ENCODE data around the gene PPP1R15B.

Gene PPP1R15B

GRCh38 chr1:204391629-204392028 lies 20.0 kb downstream of the PPP1R15B start:
- no peak overlapping the region for H3K4me3 ChIP-seq
- H3K27me3 ChIP-seq: no peaks in the 10 kb centered on the region
- no peaks in the 10 kb centered on the region for H3K4me1 ChIP-seq
- H4K20me1 ChIP-seq: no peaks in the 10 kb centered on the region
- H3K36me3 ChIP-seq: peaks cover 0 to 16% (median 9%) of the 10 kb centered on the region in 11 experiments; a peak in 17 of 22 replicates
- no peak overlapping the region for H3K9ac ChIP-seq
- H3K4me2 ChIP-seq: no peak overlapping the region
- H3K27ac ChIP-seq: no peak overlapping the region
- H3K9me3 ChIP-seq (replicated peaks in 1 of 11): peaks cover 0 to 10% (median 0%) of the 10 kb centered on the region in 11 experiments; a peak in 4 of 22 replicates
- TF ChIP-seq Cebpa-rat (IDR thresholded peaks at IDR 0.05): no peak

DNA sequence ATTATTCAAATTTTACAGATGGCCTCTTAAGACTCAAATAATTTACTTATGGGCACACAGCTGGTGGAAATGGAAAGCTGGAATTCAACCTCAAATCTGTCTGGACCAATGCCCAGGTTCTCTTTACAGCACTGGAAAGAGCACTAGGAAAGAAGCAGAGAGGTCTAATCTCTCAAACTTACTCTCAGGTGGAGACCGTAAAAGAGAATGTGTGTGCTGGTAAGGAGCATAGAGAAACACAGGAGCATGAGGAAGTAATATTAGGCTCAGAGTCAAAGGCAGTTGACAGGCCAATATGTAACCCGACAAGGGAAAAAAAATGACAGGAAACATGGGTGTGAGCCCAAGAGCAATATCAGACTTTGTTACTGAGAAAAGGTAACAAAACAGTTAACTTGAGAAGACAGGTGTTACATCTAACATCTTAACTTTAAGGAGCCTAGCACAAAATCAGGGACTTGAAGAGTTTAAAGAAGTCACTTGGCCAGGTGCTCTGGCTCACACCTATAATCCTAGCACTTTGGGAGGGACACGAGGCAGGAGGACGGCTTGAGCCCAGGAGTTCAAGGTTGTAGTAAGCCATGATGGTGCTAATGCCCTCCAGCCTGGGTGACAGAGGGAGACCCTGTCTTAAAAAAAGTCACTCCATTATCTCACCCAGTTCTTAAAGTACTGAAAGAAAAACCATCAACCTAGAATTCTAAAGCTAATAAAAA lies 20.7 kb downstream of the PPP1R15B start:
- Histone ChIP-seq H3K27ac (no peak overlapping the region), H3K4me2 (no peak overlapping the region), H3K36me3 (peaks cover 0 to 9% (median 2%) of the 10 kb centered on the region in 11 experiments; a peak in 15 of 22 replicates), H4K20me1 (no peaks in the 10 kb centered on the region), H3K9ac (no peak overlapping the region), H3K27me3 (no peaks in the 10 kb centered on the region), H3K4me3 (no peak overlapping the region), H3K4me1 (no peaks in the 10 kb centered on the region), H3K9me3 (replicated peaks in 1 of 11) (peaks cover 0 to 5% (median 0%) of the 10 kb centered on the region in 11 experiments; a peak in 4 of 22 replicates)
- no peak for TF ChIP-seq Cebpa-rat (IDR thresholded peaks at IDR 0.05)

DNA sequence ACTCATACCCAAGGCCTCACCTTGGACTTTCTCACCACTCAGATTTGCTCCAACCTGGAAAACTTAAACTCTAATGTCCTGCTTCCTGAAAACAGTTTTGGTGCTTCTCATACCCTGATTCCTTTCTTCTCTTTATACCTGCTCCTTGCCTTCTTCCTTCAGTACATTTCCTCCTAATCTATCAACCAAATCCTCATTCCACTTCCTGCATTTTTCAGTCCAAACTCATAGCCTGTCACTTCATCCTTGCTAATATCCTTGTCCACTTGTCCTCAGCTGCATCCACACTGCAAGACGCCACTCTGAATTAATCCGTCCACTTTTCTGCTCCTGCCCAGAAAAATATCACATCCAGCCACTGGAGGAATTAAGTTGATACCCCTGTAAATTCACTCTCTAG lies 25.9 kb downstream of the PPP1R15B start:
- H3K9ac ChIP-seq: no peak overlapping the region
- no peak overlapping the region for H3K27ac ChIP-seq
- H3K4me2 ChIP-seq: no peak overlapping the region
- H3K4me3 ChIP-seq: no peak overlapping the region
- TF ChIP-seq Cebpa-rat (IDR thresholded peaks at IDR 0.05): no peak
- H3K36me3 ChIP-seq: no peaks in the 10 kb centered on the region
- no peaks in the 10 kb centered on the region for H4K20me1 ChIP-seq
- peaks cover 8 to 17% (median 14%) of the 10 kb centered on the region in 10 experiments for H3K4me1 ChIP-seq
- 0 out of 22 replicates have a peak, but pooled peaks cover 0 to under 1% (median 0%) of the 10 kb centered on the region in 11 experiments for H3K27me3 ChIP-seq
- no peaks in the 10 kb centered on the region for H3K9me3 ChIP-seq (replicated peaks in 1 of 11)

- no peaks in the 10 kb centered on the region for H4K20me1 ChIP-seq
- peaks cover 0 to 10% (median 8%) of the 10 kb centered on the region in 11 experiments; a peak in 16 of 22 replicates for H3K27me3 ChIP-seq
- H3K4me3 ChIP-seq: no peak overlapping the region
- no peak for TF ChIP-seq Cebpa-rat (IDR thresholded peaks at IDR 0.05)
- no peak overlapping the region for H3K4me2 ChIP-seq
- no peaks in the 10 kb centered on the region for H3K36me3 ChIP-seq
- peaks cover 8 to 17% (median 14%) of the 10 kb centered on the region in 10 experiments for H3K4me1 ChIP-seq
- no peak overlapping the region for H3K9ac ChIP-seq
- H3K27ac ChIP-seq: no peak overlapping the region
- H3K9me3 ChIP-seq (replicated peaks in 1 of 11): no peaks in the 10 kb centered on the region
Measured at GRCh38 chr1:204384636-204385352, 26.8 kb downstream of the PPP1R15B start.

GRCh38 chr1:204383163-204383904 lies 28.3 kb downstream of the PPP1R15B start:
- Histone ChIP-seq H3K9me3 (replicated peaks in 1 of 11) (no peaks in the 10 kb centered on the region), H3K4me3 (no peak overlapping the region), H3K4me2 (peak overlapping the region in 7 of 11 experiments; percentile 68 to 87 (median 75); a peak in 5 of 22 replicates), H4K20me1 (no peaks in the 10 kb centered on the region), H3K9ac (no peak overlapping the region), H3K4me1 (peaks cover 13 to 18% (median 16%) of the 10 kb centered on the region in 10 experiments), H3K27me3 (peaks cover 11 to 24% (median 22%) of the 10 kb centered on the region in 11 experiments), H3K27ac (no peak overlapping the region), H3K36me3 (no peaks in the 10 kb centered on the region)
- no peak for TF ChIP-seq Cebpa-rat (IDR thresholded peaks at IDR 0.05)

DNA sequence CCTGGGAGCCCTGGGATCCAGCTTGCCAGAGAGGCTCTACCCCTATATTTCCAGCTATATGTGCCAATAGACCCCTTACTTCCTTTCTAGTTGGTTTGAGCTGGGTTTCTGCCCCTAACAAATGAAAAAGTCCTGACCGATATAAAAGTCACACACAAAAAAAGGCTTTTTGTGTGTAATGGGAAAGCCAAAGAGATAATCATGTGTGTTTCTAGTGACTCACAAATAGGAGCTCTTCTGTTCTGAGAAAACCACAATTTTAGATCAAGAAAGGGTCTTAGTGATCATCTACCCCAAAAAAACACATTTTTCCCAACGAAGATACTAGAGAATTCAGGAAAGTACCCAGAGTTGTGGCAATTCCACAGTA lies 28.9 kb downstream of the PPP1R15B start:
- Histone ChIP-seq H3K27ac (peak overlapping the region in 4 of 11 experiments; percentile 0 to 49 (median 28); a peak in 5 of 22 replicates), H4K20me1 (peaks cover 0 to 4% (median 0%) of the 10 kb centered on the region in 11 experiments; a peak in 2 of 22 replicates), H3K9me3 (replicated peaks in 1 of 11) (no peaks in the 10 kb centered on the region)

GRCh38 chr1:204380293-204380831 lies 31.3 kb downstream of the PPP1R15B start:
- no peak for TF ChIP-seq Cebpa-rat (IDR thresholded peaks at IDR 0.05)

More for the DNA sequence above, 28.9 kb downstream of the PPP1R15B start:
- TF ChIP-seq Cebpa-rat (IDR thresholded peaks at IDR 0.05): no peak
- peak overlapping the region in 6 of 11 experiments; percentile 0 to 51 (median 22); a peak in 4 of 22 replicates for H3K9ac ChIP-seq
- peak overlapping the region in 6 of 10 experiments; percentile 12 to 55 (median 35); a peak in 10 of 20 replicates for H3K4me3 ChIP-seq
- H3K27me3 ChIP-seq: peaks cover 17 to 31% (median 29%) of the 10 kb centered on the region in 11 experiments
- no peaks in the 10 kb centered on the region for H3K36me3 ChIP-seq
- peak overlapping the region; percentile 62 to 87 (median 75) for H3K4me2 ChIP-seq
- H3K4me1 ChIP-seq: peaks cover 19 to 24% (median 23%) of the 10 kb centered on the region in 10 experiments

More at GRCh38 chr1:204380293-204380831, 31.3 kb downstream of the PPP1R15B start:
- Histone ChIP-seq H3K9me3 (replicated peaks in 1 of 11) (no peaks in the 10 kb centered on the region), H3K27me3 (peaks cover 40 to 54% (median 52%) of the 10 kb centered on the region in 11 experiments), H3K9ac (no peak overlapping the region), H3K4me2 (no peak overlapping the region), H4K20me1 (peaks cover 0 to 10% (median 0%) of the 10 kb centered on the region in 11 experiments; a peak in 3 of 22 replicates), H3K27ac (no peak overlapping the region), H3K4me3 (no peak overlapping the region), H3K36me3 (no peaks in the 10 kb centered on the region), H3K4me1 (peaks cover 21 to 35% (median 26%) of the 10 kb centered on the region in 10 experiments)

Measured in BLaER1 treated with 17β-estradiol and CSF1 and Interleukin-3, amounts not matched to agents 10 nM and 100 nM (cell line).